Liver (tissue), 3 donors: ENCODE results near the gene LTO1.

ENCODE experiments used
- ATF3 ChIP-seq: IDR thresholded peaks from 2 replicates; pipeline ENCODE4 v1.6.1; 2016; ENCODE audit warnings: antibody characterized with exemption
- EGR1 ChIP-seq, 2 donors: IDR thresholded peaks; 2 replicates each; pipeline ENCODE4 v1.6.1; 2016 to 2018; ENCODE audit warnings: antibody characterized with exemption in 2 of 2, low read depth in 2 of 2
- FOXA1 ChIP-seq: IDR thresholded peaks from 2 replicates; pipeline ENCODE4 v1.6.1; 2016; ENCODE audit warnings: antibody characterized with exemption
- GABPA ChIP-seq, 2 donors: IDR thresholded peaks in 1 of 2; conservative IDR thresholded peaks in 1 of 2; 2 replicates each; pipeline ENCODE4 v1.6.1; 2016; ENCODE audit warnings: antibody characterized with exemption in 2 of 2, mild to moderate bottlenecking in 1 of 2, moderate library complexity in 1 of 2
- JUND ChIP-seq, 2 donors: IDR thresholded peaks; 2 replicates each; pipeline ENCODE4 v1.6.1; 2016; ENCODE audit warnings: antibody characterized with exemption in 2 of 2
- RAD21 ChIP-seq, 2 donors: IDR thresholded peaks; 2 replicates each; pipeline ENCODE4 v1.6.1; 2016; ENCODE audit warnings: antibody characterized with exemption in 2 of 2, mild to moderate bottlenecking in 2 of 2
- RXRA ChIP-seq, 2 donors: IDR thresholded peaks; 2 replicates each; pipeline ENCODE4 v1.6.1; 2017 to 2018; ENCODE audit warnings: antibody characterized with exemption in 2 of 2, mild to moderate bottlenecking in 1 of 2
- SP1 ChIP-seq: IDR thresholded peaks from 2 replicates; pipeline ENCODE4 v1.6.1; 2018; ENCODE audit warnings: antibody characterized with exemption, mild to moderate bottlenecking
- TAF1 ChIP-seq: conservative IDR thresholded peaks from 2 replicates; pipeline ENCODE4 v1.6.1; 2016; ENCODE audit warnings: antibody characterized with exemption, mild to moderate bottlenecking
- TF ChIP-seq, protein P1 (sequence below): fragments of 150-350 bp; IDR thresholded peaks from 2 replicates; pipeline ENCODE4 v1.5.1; 2017; ENCODE audit warnings: improper control_type of control experiment, low read depth, low read length; ENCODE audit not compliant: missing input control
- TF ChIP-seq, protein P2 (sequence below): IDR thresholded peaks from 2 replicates; pipeline ENCODE4 v1.6.1; 2016; ENCODE audit warnings: antibody characterized with exemption
- TF ChIP-seq, protein P3 (sequence below): IDR thresholded peaks from 2 replicates; pipeline ENCODE4 v1.6.1; 2016; ENCODE audit warnings: antibody characterized with exemption
- donor health status: healthy.
- donor health status: healthy.

- TF ChIP-seq, protein P1, sequence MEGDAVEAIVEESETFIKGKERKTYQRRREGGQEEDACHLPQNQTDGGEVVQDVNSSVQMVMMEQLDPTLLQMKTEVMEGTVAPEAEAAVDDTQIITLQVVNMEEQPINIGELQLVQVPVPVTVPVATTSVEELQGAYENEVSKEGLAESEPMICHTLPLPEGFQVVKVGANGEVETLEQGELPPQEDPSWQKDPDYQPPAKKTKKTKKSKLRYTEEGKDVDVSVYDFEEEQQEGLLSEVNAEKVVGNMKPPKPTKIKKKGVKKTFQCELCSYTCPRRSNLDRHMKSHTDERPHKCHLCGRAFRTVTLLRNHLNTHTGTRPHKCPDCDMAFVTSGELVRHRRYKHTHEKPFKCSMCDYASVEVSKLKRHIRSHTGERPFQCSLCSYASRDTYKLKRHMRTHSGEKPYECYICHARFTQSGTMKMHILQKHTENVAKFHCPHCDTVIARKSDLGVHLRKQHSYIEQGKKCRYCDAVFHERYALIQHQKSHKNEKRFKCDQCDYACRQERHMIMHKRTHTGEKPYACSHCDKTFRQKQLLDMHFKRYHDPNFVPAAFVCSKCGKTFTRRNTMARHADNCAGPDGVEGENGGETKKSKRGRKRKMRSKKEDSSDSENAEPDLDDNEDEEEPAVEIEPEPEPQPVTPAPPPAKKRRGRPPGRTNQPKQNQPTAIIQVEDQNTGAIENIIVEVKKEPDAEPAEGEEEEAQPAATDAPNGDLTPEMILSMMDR: no peak
- no peak for TF ChIP-seq ATF3
- TF ChIP-seq JUND (IDR thresholded peaks at IDR 0.05): no peak
- TF ChIP-seq RAD21 (IDR thresholded peaks at IDR 0.05): no peak
- TF ChIP-seq RXRA (IDR thresholded peaks at IDR 0.05): no peak
- no peak for TF ChIP-seq SP1
- no peak for TF ChIP-seq GABPA (IDR thresholded peaks at IDR 0.05 in 1 of 2, conservative IDR thresholded peaks at IDR 0.05 in 1 of 2)
- no peak for TF ChIP-seq TAF1
- TF ChIP-seq, protein P2, sequence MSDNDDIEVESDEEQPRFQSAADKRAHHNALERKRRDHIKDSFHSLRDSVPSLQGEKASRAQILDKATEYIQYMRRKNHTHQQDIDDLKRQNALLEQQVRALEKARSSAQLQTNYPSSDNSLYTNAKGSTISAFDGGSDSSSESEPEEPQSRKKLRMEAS: no peak
- no peak for TF ChIP-seq EGR1 (IDR thresholded peaks at IDR 0.05; ENCODE audit: low read depth in 2 of 2)
- TF ChIP-seq, protein P3, sequence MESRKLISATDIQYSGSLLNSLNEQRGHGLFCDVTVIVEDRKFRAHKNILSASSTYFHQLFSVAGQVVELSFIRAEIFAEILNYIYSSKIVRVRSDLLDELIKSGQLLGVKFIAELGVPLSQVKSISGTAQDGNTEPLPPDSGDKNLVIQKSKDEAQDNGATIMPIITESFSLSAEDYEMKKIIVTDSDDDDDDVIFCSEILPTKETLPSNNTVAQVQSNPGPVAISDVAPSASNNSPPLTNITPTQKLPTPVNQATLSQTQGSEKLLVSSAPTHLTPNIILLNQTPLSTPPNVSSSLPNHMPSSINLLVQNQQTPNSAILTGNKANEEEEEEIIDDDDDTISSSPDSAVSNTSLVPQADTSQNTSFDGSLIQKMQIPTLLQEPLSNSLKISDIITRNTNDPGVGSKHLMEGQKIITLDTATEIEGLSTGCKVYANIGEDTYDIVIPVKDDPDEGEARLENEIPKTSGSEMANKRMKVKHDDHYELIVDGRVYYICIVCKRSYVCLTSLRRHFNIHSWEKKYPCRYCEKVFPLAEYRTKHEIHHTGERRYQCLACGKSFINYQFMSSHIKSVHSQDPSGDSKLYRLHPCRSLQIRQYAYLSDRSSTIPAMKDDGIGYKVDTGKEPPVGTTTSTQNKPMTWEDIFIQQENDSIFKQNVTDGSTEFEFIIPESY: no peak
- no peak for TF ChIP-seq FOXA1
These were observed 2.6 kb upstream of the LTO1 start for GRCh38 chr11:69677749-69678148.
